ENCODE measurements around the gene ALDH1L1. TPM values are rescaled to one million over a fixed set of nuclear protein-coding genes. Genes with fewer than 3 reads are reported as not detected.

Gene ALDH1L1
- total and polyA plus RNA-seq, 2 of the 4 experiments (the other 2 are of a cell fraction): not detected

DNA sequence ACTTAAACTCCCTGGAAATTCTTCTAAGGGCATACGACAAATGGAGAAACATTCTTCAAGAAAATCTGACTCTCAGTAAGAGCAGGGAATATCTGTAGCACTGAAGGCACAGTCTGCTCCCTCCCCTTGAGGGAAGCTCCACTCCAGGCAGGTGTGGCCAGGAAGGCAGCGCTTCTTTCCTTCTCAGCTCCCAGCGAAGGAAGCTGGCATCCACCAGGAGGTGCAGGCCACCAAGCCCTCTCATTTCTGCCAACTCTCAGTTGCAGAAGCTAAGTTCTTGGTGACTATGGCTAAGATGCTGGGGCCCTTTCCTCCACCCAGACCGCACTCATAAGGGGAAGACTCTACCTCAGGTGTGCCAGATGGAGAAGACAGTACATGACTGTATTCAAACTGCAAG is 58.8 kb downstream of the ALDH1L1 start:
- Histone ChIP-seq H3K56ac (ENCODE audit: extremely low read depth, insufficient read depth, low read length) (no peak overlapping the region), H3K79me1 (ENCODE audit: low read depth in 1 of 2, low read length in 2 of 2) (no peaks in the 10 kb centered on the region), H3K36me3 (ENCODE audit: control insufficient read depth, insufficient read depth, low read length) (no peaks in the 10 kb centered on the region), H3K4me3 (ENCODE audit: insufficient read depth, low read depth, low read length) (no peak overlapping the region), H4K20me1 (ENCODE audit: insufficient read depth, low read length) (no peaks in the 10 kb centered on the region), H3K9ac (ENCODE audit: low read depth, low read length) (no peak overlapping the region), H2AFZ (replicated peaks; ENCODE audit: low read length, poor library complexity) (no peak overlapping the region), H2BK5ac (ENCODE audit: low read depth, low read length, poor library complexity, severe bottlenecking) (no peak overlapping the region), H2AK9ac (replicated peaks; ENCODE audit: low read depth, low read length, poor library complexity) (no peak overlapping the region), H4K8ac (ENCODE audit: low read depth in 2 of 2, low read length in 2 of 2) (no peak overlapping the region), H3K4me2 (ENCODE audit: low read depth, low read length) (no peak overlapping the region), H2BK120ac (ENCODE audit: low read depth, low read length) (no peak overlapping the region), H3K4ac (ENCODE audit: low read depth, low read length) (no peak overlapping the region), H3K9me1 (ENCODE audit: insufficient read depth, low read length) (no peaks in the 10 kb centered on the region), H3K27ac (ENCODE audit: insufficient read depth, low read length) (no peak overlapping the region), H3K9me3 (ENCODE audit: control insufficient read depth, insufficient read depth, low read length) (0 out of 2 replicates have a peak, but pooled peaks cover 2% of the 10 kb centered on the region), H3K27me3 (ENCODE audit: control insufficient read depth, insufficient read depth, low read length) (peaks cover 51% of the 10 kb centered on the region), H2AK5ac (ENCODE audit: low read depth, low read length) (no peak overlapping the region), H3K18ac (ENCODE audit: low read depth, low read length) (no peak overlapping the region), H3K23ac (ENCODE audit: low read depth, low read length) (no peak overlapping the region), H2BK20ac (ENCODE audit: low read depth, low read length) (no peak overlapping the region), H4K91ac (ENCODE audit: insufficient read depth, low read depth, low read length) (no peak overlapping the region), H4K5ac (ENCODE audit: low read depth, low read length) (no peak overlapping the region), H2BK15ac (ENCODE audit: low read depth, low read length) (no peak overlapping the region), H3K4me1 (ENCODE audit: control insufficient read depth, insufficient read depth, low read length) (no peaks in the 10 kb centered on the region), H3K14ac (replicated peaks; ENCODE audit: low read depth, low read length) (no peak overlapping the region)
- CTCF ChIA-PET: interaction anchor here (2.1 kb wide), 1 partner anchor 12 kb away, joined by 5 read pairs; no protein-coding TSS in a partner anchor
- TF ChIP-seq MAFK (IDR thresholded peaks at IDR 0.05; ENCODE audit: low read depth, low read length): no peak
- TF ChIP-seq CHD1 (IDR thresholded peaks at IDR 0.05; ENCODE audit: low read depth, low read length): no peak
- TF ChIP-seq RFX5 (IDR thresholded peaks at IDR 0.05; ENCODE audit: low read depth, low read length): no peak
- no peak for TF ChIP-seq RAD21 (IDR thresholded peaks at IDR 0.05; ENCODE audit: low read length)
- TF ChIP-seq MAZ (IDR thresholded peaks at IDR 0.05; ENCODE audit: borderline replicate concordance, low read depth, low read length): no peak
- TF ChIP-seq, protein P1, sequence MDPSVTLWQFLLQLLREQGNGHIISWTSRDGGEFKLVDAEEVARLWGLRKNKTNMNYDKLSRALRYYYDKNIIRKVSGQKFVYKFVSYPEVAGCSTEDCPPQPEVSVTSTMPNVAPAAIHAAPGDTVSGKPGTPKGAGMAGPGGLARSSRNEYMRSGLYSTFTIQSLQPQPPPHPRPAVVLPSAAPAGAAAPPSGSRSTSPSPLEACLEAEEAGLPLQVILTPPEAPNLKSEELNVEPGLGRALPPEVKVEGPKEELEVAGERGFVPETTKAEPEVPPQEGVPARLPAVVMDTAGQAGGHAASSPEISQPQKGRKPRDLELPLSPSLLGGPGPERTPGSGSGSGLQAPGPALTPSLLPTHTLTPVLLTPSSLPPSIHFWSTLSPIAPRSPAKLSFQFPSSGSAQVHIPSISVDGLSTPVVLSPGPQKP (IDR thresholded peaks at IDR 0.05; ENCODE audit: borderline replicate concordance, low read depth, low read length): no peak
- no peak for TF ChIP-seq MXI1 (IDR thresholded peaks at IDR 0.05; ENCODE audit: borderline replicate concordance, low read depth, low read length)
- TF ChIP-seq, protein P2, sequence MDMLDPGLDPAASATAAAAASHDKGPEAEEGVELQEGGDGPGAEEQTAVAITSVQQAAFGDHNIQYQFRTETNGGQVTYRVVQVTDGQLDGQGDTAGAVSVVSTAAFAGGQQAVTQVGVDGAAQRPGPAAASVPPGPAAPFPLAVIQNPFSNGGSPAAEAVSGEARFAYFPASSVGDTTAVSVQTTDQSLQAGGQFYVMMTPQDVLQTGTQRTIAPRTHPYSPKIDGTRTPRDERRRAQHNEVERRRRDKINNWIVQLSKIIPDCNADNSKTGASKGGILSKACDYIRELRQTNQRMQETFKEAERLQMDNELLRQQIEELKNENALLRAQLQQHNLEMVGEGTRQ (IDR thresholded peaks at IDR 0.05; ENCODE audit: low read depth, low read length): no peak
- no peak for TF ChIP-seq SMC3 (IDR thresholded peaks at IDR 0.05; ENCODE audit: low read depth, low read length)
- TF ChIP-seq NFE2L2 (IDR thresholded peaks at IDR 0.05; ENCODE audit: low read depth, low read length): no peak
- TF ChIP-seq, protein P3, sequence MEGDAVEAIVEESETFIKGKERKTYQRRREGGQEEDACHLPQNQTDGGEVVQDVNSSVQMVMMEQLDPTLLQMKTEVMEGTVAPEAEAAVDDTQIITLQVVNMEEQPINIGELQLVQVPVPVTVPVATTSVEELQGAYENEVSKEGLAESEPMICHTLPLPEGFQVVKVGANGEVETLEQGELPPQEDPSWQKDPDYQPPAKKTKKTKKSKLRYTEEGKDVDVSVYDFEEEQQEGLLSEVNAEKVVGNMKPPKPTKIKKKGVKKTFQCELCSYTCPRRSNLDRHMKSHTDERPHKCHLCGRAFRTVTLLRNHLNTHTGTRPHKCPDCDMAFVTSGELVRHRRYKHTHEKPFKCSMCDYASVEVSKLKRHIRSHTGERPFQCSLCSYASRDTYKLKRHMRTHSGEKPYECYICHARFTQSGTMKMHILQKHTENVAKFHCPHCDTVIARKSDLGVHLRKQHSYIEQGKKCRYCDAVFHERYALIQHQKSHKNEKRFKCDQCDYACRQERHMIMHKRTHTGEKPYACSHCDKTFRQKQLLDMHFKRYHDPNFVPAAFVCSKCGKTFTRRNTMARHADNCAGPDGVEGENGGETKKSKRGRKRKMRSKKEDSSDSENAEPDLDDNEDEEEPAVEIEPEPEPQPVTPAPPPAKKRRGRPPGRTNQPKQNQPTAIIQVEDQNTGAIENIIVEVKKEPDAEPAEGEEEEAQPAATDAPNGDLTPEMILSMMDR (conservative IDR thresholded peaks at IDR 0.05; ENCODE audit: low read depth, low read length): no peak
- TF ChIP-seq CEBPB (IDR thresholded peaks at IDR 0.05; ENCODE audit: low read depth, low read length): no peak
- no peak for TF ChIP-seq FOS (IDR thresholded peaks at IDR 0.05; ENCODE audit: low read depth, low read length)
- TF ChIP-seq BHLHE40 (IDR thresholded peaks at IDR 0.05; ENCODE audit: low read depth, low read length): no peak
- TF ChIP-seq RCOR1 (IDR thresholded peaks at IDR 0.05; ENCODE audit: insufficient replicate concordance, low read length): no peak
- no peak for TF ChIP-seq POLR2A (IDR thresholded peaks at IDR 0.05; ENCODE audit: low read depth, low read length)
- POLR2A ChIA-PET (ENCODE audit: unreplicated experiment): no interaction called here
- ATAC-seq (ENCODE audit: low read depth) (no peak), DNase-seq (no peak)
- BruUV-seq (replicated peaks): no TSS peak
- dilution Hi-C loops (cut with HindIII; ENCODE audit: low sequenced_read_pairs, unreplicated experiment): no loop called here
- intact Hi-C loops (cut with micrococcal nuclease): no loop called here
- in situ Hi-C loops (cut with MboI; ENCODE audit: low sequenced_read_pairs): no loop called here
- no CpG with 5 or more reads among the region's 4 CpGs for WGBS, 2 experiments (ENCODE audit: extremely low coverage in 2 of 2, insufficient read length in 1 of 2)
